Activated CD8-positive, alpha-beta memory T cell treated with anti-CD3 and anti-CD28 coated beads for 48 hours (primary cell): ENCODE results near the gene KNL1.
"Not testable (repeated sequence)": the region's sequence is repeated elsewhere in the genome, so short reads cannot be mapped to it uniquely, and the experiment has no call there.

ENCODE experiments used
- DNase-seq, 3 experiments: peaks; one replicate each; pipeline ENCODE4 v3.0.0-alpha.2; 2020; ENCODE audit warnings: low read depth in 2 of 3, low spot score in 2 of 3

Gene KNL1, protein sequence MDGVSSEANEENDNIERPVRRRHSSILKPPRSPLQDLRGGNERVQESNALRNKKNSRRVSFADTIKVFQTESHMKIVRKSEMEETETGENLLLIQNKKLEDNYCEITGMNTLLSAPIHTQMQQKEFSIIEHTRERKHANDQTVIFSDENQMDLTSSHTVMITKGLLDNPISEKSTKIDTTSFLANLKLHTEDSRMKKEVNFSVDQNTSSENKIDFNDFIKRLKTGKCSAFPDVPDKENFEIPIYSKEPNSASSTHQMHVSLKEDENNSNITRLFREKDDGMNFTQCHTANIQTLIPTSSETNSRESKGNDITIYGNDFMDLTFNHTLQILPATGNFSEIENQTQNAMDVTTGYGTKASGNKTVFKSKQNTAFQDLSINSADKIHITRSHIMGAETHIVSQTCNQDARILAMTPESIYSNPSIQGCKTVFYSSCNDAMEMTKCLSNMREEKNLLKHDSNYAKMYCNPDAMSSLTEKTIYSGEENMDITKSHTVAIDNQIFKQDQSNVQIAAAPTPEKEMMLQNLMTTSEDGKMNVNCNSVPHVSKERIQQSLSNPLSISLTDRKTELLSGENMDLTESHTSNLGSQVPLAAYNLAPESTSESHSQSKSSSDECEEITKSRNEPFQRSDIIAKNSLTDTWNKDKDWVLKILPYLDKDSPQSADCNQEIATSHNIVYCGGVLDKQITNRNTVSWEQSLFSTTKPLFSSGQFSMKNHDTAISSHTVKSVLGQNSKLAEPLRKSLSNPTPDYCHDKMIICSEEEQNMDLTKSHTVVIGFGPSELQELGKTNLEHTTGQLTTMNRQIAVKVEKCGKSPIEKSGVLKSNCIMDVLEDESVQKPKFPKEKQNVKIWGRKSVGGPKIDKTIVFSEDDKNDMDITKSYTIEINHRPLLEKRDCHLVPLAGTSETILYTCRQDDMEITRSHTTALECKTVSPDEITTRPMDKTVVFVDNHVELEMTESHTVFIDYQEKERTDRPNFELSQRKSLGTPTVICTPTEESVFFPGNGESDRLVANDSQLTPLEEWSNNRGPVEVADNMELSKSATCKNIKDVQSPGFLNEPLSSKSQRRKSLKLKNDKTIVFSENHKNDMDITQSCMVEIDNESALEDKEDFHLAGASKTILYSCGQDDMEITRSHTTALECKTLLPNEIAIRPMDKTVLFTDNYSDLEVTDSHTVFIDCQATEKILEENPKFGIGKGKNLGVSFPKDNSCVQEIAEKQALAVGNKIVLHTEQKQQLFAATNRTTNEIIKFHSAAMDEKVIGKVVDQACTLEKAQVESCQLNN (N-terminal part only)

GRCh38 chr15:40593588-40594428 lies at the start of gene KNL1:
Gene KNL1 (plus strand): TSS chr15:40594249. CDS start chr15:40602932, 8,683 bp downstream.
- peak; percentile 77 to 99 (median 98) for DNase-seq

DNA sequence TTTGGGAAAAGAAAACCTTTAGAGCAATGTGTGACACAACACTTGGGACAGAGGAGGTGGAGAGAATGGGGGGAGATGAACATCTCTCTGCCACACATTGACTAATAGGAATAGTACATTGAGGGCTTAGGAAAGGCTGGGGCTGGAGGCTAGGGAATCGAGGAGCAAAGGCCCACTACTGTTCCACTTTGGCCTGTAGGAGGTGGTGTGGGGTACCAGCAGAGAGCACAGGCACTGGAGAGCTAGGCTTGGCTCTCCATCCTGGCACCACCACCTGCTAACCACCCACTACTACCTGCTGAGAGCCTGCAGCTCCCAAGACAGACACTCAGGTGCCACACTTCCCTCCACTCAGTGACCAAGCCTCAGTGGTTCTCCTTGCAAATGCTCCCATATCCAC lies 48.6 kb upstream of the KNL1 start:
- no peak for DNase-seq

GRCh38 chr15:40548610-40549009 lies 45.4 kb upstream of the KNL1 start:
- no peak for DNase-seq

- no peak for DNase-seq
Observed at GRCh38 chr15:40549894-40550293, 44.2 kb upstream of the KNL1 start.

GRCh38 chr15:40550341-40551037 lies 43.6 kb upstream of the KNL1 start:
- no peak for DNase-seq

DNA sequence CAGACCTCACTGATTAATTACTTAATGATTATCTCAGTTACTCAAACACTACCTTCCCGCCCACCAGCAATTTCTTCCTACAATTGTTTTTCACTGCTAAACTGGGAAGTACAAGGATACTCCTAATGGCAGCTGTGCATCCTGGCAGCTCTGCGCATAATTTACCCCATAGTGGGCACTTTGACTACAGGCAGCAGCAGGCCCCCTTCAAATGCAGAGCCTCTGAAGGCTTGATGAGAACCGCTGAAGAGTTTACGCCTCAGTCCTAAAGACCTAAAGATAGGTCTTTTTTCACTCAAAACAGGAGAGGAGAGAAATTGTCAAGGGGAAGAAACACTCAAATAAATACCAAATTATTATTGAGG lies 39.9 kb upstream of the KNL1 start:
- no peak for DNase-seq

DNA sequence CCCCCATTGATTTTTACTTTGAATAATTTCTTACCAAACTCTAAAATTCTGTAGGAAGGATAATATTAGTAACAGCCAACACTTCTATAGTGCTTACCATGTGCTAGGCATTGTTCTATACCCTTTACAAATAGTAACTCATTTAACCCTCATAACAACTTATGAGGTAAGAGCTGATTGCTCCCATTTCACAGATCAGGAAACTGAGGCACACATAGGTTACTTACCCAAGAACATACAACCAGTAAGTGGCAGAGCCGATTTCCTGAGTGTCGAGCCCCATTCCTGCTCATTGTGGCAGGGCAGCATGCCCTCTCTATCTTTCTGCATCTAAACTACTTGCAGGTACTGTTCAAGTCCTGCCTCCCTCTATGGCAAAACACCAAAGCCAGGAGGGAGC lies 38.2 kb upstream of the KNL1 start:
- no peak for DNase-seq

DNA sequence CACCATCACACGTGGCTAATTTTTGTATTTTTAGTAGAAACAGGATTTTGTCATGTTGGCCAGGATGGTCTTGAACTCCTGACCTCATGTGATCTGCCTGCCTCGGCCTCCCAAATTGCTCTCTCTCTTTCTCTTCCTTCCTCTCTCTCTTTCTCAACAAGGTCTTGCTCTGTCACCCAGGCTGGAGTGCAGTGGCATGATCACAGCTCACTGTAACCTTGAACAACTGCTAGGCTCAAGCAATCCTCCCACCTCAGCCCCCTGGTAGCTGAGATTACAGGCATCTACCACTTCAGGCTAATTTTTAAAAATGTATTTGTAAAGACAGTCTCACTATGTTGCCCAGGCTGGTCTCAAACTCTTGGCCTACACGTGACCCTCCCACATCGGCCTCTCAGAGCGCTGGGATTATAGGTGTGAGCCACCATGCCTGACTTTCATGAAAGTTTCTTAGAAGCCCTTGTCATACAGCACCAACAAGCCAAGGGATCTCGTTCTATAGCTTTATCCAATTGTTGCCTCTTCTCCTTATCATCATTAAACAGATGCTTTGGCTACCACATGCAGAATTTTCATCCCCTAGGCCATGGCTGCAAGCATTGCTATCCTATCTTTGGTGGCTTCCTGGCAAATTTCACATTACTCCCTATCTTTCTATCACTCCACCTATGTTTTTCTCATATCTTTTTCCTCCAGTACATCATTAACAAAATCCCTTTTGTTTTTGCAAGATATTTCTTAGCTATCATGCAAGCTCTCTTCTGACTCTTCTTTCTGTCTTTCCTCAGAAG lies 34.9 kb upstream of the KNL1 start:
- no peak for DNase-seq

DNA sequence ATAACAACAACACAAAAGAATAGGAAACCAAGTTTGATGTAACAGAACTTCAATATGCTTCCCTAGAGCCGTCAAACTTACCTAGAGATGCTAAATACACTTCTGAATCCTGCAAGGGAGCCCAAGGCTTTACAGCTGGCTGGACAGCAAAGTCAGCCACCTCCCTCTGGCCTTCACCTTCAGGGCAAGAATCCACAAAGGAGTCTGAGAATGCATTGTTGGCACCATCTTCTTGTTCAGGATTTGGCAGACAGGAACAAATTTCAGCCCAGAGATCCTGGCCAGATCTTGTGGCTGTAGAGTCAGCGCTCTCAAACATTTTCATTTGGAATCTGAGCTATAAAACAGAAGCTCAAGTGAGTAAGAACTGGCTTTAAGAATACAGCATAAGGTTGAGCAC lies 31.4 kb upstream of the KNL1 start:
- DNase-seq, result no peak

DNA sequence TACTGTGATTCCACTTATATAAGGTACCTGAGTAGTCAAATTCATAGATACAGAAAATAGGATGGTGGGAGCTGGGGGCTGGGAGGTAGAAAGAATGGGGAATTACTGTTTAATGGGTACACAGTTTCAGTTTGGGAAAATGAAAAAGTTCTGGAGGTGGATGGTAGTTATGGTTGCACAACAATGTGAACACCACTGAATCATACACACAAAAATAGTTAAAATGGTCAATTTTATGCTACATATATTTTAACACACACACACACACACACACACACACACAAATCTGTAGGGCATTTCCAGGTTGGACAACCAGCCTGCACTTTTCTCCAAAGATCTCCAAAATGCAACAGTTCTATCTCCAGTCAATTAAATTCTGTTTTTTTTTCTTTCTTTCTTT lies 30.6 kb upstream of the KNL1 start:
- no peak for DNase-seq

- peak; percentile 79 to 84 (median 82) for DNase-seq
Observed at GRCh38 chr15:40564591-40565332, 29.3 kb upstream of the KNL1 start, which contains the start of gene CCDC32. Gene CCDC32 (minus strand): TSS chr15:40565042. CDS start chr15:40563015, 2,027 bp downstream.

GRCh38 chr15:40565333-40566238 lies 28.5 kb upstream of the KNL1 start:
- DNase-seq, result no peak

DNA sequence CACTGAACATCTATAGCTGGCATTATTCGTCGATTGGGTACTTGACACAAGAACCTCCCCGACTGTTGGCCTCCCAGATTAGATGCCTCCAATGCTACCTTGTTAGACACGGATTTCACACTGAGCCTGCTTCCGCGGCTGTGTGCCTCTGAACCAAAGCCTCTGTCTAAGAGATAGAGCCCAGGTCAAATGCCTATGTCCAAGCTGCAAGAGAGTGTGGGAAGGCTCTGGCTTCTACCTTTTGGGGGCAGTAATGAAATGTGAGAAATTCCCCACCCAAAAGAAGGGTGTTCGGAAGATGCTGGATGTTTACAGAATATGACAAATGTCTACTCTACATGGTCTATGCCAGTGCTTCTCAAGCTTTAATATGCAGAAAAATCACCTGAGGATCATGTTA lies 26.9 kb upstream of the KNL1 start:
- no peak for DNase-seq

DNA sequence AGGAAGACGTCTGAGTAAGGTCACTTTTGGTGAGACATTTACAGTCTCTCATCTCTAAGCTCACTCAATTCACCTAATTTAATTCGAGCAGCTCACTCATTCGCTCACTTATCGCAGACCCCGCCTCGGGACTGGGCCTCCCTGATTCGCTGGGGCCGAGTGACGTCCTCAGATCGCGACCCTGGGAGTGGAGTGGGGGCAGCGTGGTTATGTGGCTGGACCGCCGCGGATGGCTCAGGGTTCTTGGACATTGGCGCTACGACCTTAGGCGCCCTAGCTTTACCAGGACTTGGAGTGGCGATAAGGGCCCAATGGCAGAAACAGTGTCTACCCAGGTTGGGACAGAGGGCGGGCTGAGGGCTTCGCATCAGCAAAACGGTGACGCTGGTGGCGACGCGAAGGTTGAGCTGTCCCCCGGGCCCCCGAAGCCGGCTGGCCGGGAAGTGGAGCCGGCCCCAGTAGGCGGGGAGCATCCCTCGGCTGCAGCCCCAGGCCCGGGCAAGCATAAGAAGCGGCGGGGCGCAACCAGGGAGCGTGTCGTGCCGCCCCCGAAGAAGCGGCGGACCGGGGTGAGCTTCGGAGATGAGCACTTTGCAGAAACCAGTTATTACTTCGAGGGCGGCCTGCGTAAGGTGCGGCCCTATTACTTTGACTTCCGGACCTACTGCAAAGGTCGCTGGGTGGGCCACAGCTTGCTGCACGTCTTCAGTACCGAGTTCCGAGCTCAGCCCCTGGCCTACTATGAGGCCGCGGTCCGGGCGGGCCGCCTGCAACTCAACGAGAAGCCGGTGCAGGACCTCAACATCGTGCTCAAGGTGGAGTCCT lies 24.7 kb upstream of the KNL1 start, which contains the start of gene RPUSD2:
RPUSD2 (plus strand) TSS at position 171 of the 825 bp plus-strand sequence; CDS start at position 210, 39 bp downstream.
- peak; percentile 80 to 95 (median 94) for DNase-seq

DNA sequence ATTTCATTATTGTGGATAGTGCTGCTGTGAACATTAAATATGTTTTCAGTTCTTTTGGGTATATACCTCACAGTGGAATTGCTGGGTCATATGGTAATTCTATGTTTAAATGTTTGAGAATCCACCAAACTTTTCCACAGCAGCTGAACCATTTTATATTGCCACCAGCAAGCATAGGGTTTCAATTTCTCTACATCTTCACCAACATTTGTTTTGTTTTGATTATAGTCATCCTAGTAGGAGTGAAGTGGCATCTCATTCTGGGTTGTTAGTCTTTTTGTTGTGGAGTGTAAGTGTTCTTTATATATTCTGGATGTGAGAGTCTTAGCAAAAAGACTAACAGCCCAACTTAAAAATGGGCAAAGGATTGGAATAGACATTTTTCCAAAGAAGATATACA lies 18.9 kb upstream of the KNL1 start:
- no peak for DNase-seq

DNA sequence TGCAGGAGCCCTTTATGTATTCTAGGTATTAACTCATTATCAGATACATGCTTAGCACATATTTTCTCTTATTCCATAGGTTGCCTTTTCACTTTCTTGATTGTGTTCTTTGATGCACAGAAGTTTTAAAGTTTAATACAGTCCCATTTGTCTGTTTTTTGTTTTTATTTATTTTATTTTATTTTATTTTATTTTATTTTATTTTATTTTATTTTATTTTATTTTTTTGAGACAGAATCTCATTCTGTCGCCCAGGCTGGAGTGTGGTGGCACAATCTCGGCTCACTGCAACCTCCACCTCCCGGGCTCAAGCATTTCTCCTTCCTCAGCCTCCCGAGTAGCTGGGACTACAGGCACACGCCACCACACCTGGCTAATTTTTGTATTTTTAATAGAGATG lies 17.1 kb upstream of the KNL1 start:
- not testable (repeated sequence) for DNase-seq
